Measurements from ENCODE around the gene SAP130.

The SAP130 gene

DNA sequence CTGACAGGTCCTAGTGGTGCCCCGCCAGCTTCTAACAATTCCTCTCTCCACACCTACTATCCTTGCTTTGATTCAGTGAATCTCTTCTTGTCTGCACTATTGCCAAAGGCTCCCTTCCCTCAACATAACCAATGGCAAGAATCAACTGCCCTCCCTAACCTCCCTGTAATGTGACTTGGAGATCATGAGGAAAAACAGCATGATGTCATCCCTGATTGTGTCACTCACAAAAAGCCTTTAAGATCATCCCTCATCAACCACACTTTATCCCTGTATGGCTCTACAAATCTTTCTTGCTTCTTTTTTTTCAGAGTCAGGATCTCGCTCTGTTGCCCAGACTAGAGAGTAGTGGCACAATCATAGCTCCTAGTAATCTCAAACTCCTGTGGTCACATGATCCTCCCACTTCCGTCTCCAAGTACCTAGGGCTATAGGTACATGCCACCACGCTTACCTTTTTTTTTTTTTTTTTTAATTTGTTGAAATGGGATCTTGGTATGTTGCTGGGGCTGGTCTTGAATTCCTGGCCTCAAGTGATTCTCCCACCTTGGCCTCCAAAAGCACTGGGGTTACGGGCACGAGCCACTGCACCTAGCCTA lies 19.7 kb downstream of the SAP130 start:
- DNase-seq (ENCODE audit: low read depth) = peak; percentile 11
- TF ChIP-seq MYC (IDR thresholded peaks at IDR 0.05; ENCODE audit: low read depth, low read length) = no peak
- TF ChIP-seq POLR2A (IDR thresholded peaks at IDR 0.05; ENCODE audit: extremely low read depth, insufficient read length) = no peak
- TF ChIP-seq, protein P1, sequence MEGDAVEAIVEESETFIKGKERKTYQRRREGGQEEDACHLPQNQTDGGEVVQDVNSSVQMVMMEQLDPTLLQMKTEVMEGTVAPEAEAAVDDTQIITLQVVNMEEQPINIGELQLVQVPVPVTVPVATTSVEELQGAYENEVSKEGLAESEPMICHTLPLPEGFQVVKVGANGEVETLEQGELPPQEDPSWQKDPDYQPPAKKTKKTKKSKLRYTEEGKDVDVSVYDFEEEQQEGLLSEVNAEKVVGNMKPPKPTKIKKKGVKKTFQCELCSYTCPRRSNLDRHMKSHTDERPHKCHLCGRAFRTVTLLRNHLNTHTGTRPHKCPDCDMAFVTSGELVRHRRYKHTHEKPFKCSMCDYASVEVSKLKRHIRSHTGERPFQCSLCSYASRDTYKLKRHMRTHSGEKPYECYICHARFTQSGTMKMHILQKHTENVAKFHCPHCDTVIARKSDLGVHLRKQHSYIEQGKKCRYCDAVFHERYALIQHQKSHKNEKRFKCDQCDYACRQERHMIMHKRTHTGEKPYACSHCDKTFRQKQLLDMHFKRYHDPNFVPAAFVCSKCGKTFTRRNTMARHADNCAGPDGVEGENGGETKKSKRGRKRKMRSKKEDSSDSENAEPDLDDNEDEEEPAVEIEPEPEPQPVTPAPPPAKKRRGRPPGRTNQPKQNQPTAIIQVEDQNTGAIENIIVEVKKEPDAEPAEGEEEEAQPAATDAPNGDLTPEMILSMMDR (IDR thresholded peaks at IDR 0.05; ENCODE audit: low read depth, low read length) = no peak
- TF ChIP-seq MAX (IDR thresholded peaks at IDR 0.05; ENCODE audit: low read depth, low read length) = no peak
- H3K4me3 ChIP-seq (ENCODE audit: low read depth, low read length) = no peak overlapping the region

- no peak for TF ChIP-seq POLR2A (IDR thresholded peaks at IDR 0.05; ENCODE audit: extremely low read depth, insufficient read length)
- no peak for TF ChIP-seq MAX (IDR thresholded peaks at IDR 0.05; ENCODE audit: low read depth, low read length)
- H3K4me3 ChIP-seq (ENCODE audit: low read depth, low read length) = no peak overlapping the region
- no peak for DNase-seq (ENCODE audit: low read depth)
These were observed 23.4 kb downstream of the SAP130 start for GRCh38 chr2:128004509-128004908.

- TF ChIP-seq, protein P1 (IDR thresholded peaks at IDR 0.05; ENCODE audit: low read depth, low read length) = no peak
- TF ChIP-seq POLR2A (IDR thresholded peaks at IDR 0.05; ENCODE audit: extremely low read depth, insufficient read length) = no peak
- TF ChIP-seq MYC (IDR thresholded peaks at IDR 0.05; ENCODE audit: low read depth, low read length) = no peak
- no peak for TF ChIP-seq MAX (IDR thresholded peaks at IDR 0.05; ENCODE audit: low read depth, low read length)
- no peak for DNase-seq (ENCODE audit: low read depth)
- H3K4me3 ChIP-seq (ENCODE audit: low read depth, low read length) = no peak overlapping the region
These were observed 24.4 kb downstream of the SAP130 start for GRCh38 chr2:128003463-128003862.

DNA sequence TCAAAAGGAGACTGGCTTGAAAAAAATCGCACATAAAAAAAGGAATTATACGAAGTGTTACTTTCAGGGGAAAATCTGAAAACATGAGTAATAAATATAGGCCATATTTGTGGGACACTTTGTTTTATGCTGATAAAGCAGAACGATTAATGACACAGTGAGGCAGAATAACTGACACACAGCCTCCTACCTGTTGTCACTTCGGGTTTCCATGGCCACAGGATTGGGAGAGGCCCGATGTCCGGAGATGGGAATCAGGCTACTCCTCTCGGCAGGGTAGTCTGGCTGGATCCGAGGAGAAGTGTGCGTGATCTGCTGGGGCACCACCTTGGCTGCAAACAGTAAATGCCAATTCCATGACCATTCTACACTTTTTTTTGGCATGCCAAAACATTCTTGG lies 31.7 kb downstream of the SAP130 start:
- TF ChIP-seq POLR2A (IDR thresholded peaks at IDR 0.05; ENCODE audit: extremely low read depth, insufficient read length) (no peak), MAX (IDR thresholded peaks at IDR 0.05; ENCODE audit: low read depth, low read length) (no peak)
- no peak overlapping the region for H3K4me3 ChIP-seq (ENCODE audit: low read depth, low read length)
- no peak for DNase-seq (ENCODE audit: low read depth)

DNA sequence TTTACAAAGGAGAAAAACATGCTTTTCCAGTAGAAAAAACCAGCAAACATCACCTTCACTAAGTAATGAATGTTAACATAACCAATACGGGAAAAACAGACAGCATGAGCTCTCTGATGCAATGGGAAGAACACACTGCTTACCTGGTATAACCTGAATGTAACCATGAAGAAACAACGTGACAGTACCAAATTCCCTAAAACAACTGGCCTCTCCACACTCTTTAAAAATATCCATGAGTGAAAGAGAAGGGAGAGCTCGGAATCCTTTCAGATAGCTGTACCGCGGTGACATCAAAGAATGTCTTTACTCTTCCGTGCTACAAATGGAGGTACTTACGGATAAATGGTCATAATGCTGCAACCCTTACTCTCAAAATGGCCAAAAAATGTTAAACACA lies 32.1 kb downstream of the SAP130 start:
- H3K4me3 ChIP-seq (ENCODE audit: low read depth, low read length) = no peak overlapping the region
- no peak for DNase-seq (ENCODE audit: low read depth)
- no peak for TF ChIP-seq MYC (IDR thresholded peaks at IDR 0.05; ENCODE audit: low read depth, low read length)
- TF ChIP-seq, protein P1 (IDR thresholded peaks at IDR 0.05; ENCODE audit: low read depth, low read length) = no peak
- no peak for TF ChIP-seq POLR2A (IDR thresholded peaks at IDR 0.05; ENCODE audit: extremely low read depth, insufficient read length)
- TF ChIP-seq MAX (IDR thresholded peaks at IDR 0.05; ENCODE audit: low read depth, low read length) = no peak

DNA sequence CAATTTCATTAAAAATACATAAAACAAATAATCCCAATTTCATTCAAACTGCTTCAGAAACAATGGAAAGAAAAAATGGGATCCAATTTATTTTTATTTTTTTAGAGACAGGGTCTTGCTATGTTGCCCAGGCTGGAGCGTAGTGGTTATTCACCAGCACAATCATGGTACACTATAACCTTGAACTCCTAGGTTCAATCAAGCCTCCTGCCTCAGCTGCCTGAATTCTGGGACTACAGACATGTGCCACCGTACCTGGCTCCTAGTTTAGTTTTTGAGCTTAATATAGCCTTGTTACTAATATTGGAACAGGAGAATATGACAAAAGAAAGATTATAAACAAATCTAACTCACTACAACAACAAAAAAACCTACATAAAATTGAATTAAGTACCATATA lies 34.2 kb downstream of the SAP130 start:
- DNase-seq (ENCODE audit: low read depth) = no peak
- TF ChIP-seq, protein P1 (IDR thresholded peaks at IDR 0.05; ENCODE audit: low read depth, low read length) = no peak
- no peak for TF ChIP-seq POLR2A (IDR thresholded peaks at IDR 0.05; ENCODE audit: extremely low read depth, insufficient read length)
- TF ChIP-seq MAX (IDR thresholded peaks at IDR 0.05; ENCODE audit: low read depth, low read length) = no peak
- no peak for TF ChIP-seq MYC (IDR thresholded peaks at IDR 0.05; ENCODE audit: low read depth, low read length)
- H3K4me3 ChIP-seq (ENCODE audit: low read depth, low read length) = no peak overlapping the region
